Hematopoietic multipotent progenitor cell treated with erythropoietin and hydrocortisone succinate and interleukin-3 and kit ligand, for 17 days (in vitro differentiated cells): Measurements from ENCODE around the gene GRB10.

Experiments
- DNase-seq: peaks from one replicate; pipeline ENCODE4 v3.0.0-alpha.2; 2015; ENCODE audit warnings: low spot score

GRB10 gene

GRCh38 chr7:50632561-50633413 lies 149.9 kb downstream of the GRB10 start:
- DNase-seq, result peak; percentile 71

GRCh38 chr7:50631639-50632038 lies 151.1 kb downstream of the GRB10 start:
- DNase-seq, result no peak

GRCh38 chr7:50631100-50631499 lies 151.6 kb downstream of the GRB10 start:
- no peak for DNase-seq

GRCh38 chr7:50629238-50629901 lies 153.3 kb downstream of the GRB10 start:
- no peak for DNase-seq

GRCh38 chr7:50628434-50629084 lies 154.1 kb downstream of the GRB10 start:
- DNase-seq, result no peak

GRCh38 chr7:50627824-50628361 lies 154.8 kb downstream of the GRB10 start:
- no peak for DNase-seq

GRCh38 chr7:50626286-50626685 lies 156.4 kb downstream of the GRB10 start:
- no peak for DNase-seq

GRCh38 chr7:50625360-50625759 lies 157.3 kb downstream of the GRB10 start:
- DNase-seq, result no peak

GRCh38 chr7:50622821-50623220 lies 159.9 kb downstream of the GRB10 start:
- no peak for DNase-seq

- DNase-seq, result no peak
Observed at GRCh38 chr7:50621973-50622490, 160.7 kb downstream of the GRB10 start.

- no peak for DNase-seq
Observed at GRCh38 chr7:50621206-50621605, 161.5 kb downstream of the GRB10 start.

GRCh38 chr7:50620433-50620832 lies 162.3 kb downstream of the GRB10 start:
- no peak for DNase-seq

- DNase-seq, result no peak
Observed at GRCh38 chr7:50619684-50620083, 163.0 kb downstream of the GRB10 start.

- no peak for DNase-seq
Observed at GRCh38 chr7:50618281-50618680, 164.4 kb downstream of the GRB10 start.

GRCh38 chr7:50615519-50616080 lies 167.1 kb downstream of the GRB10 start:
- DNase-seq, result no peak

GRCh38 chr7:50614721-50615518 lies 167.8 kb downstream of the GRB10 start:
- peak; percentile 15 for DNase-seq

- DNase-seq, result no peak
Observed at GRCh38 chr7:50613473-50613872, 169.2 kb downstream of the GRB10 start.

GRCh38 chr7:50612704-50613103 lies 170.0 kb downstream of the GRB10 start:
- DNase-seq, result no peak

- no peak for DNase-seq
Observed at GRCh38 chr7:50610521-50611277, 172.0 kb downstream of the GRB10 start.

GRCh38 chr7:50608196-50608906 lies 174.3 kb downstream of the GRB10 start:
- DNase-seq, result no peak
